Measurements from ENCODE around the gene CFAP54.

Gene CFAP54

DNA sequence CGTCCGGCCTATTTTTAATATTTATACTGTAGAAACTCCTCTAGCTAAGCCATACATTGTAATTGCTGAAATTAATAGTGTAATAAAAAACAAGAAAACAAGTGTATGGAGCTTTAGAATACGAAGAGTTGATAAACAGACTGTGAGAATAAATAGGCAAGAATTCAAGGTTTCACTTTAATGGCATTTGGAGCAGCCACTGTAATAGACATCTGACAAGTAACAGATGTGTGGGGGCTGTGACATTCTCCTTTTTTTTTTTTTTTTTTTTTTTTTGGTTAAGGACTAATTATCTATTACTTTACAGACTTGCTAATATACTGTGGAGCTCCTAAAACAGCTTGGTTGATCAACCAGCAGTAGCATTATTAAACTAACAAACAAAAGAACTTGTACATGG is 42.1 kb upstream of the CFAP54 start:
- no peaks in the 10 kb centered on the region for H3K79me2 ChIP-seq (ENCODE audit: control insufficient read depth, insufficient read depth, low read length)
- H3K23ac ChIP-seq (ENCODE audit: low read length) = no peak overlapping the region
- H3K4me1 ChIP-seq (ENCODE audit: control insufficient read depth, low read depth, low read length) = no peaks in the 10 kb centered on the region
- H3K27ac ChIP-seq (ENCODE audit: low read depth, low read length) = no peak overlapping the region
- no peaks in the 10 kb centered on the region for H3K79me1 ChIP-seq (ENCODE audit: low read length)
- H2BK15ac ChIP-seq (replicated peaks; ENCODE audit: low read depth) = no peak overlapping the region
- no peak overlapping the region for H3K9ac ChIP-seq (ENCODE audit: low read length)
- no peaks in the 10 kb centered on the region for H3K27me3 ChIP-seq (ENCODE audit: insufficient read depth, low read length, poor library complexity)
- H3K36me3 ChIP-seq (ENCODE audit: control insufficient read depth, insufficient read depth, low read length) = no peaks in the 10 kb centered on the region
- H4K8ac ChIP-seq (ENCODE audit: low read depth, low read length) = no peak overlapping the region
- H3K4me3 ChIP-seq (ENCODE audit: low read length) = no peak overlapping the region
- no peak overlapping the region for H3K4ac ChIP-seq (ENCODE audit: low read depth, low read length)
- no peak overlapping the region for H3K4me2 ChIP-seq (ENCODE audit: low read length)
- no peak overlapping the region for H4K5ac ChIP-seq (ENCODE audit: low read length)
- no peak for DNase-seq
- no peak overlapping the region for H2BK5ac ChIP-seq (ENCODE audit: low read length)
- H2AK5ac ChIP-seq (ENCODE audit: low read length) = no peak overlapping the region
- WGBS (ENCODE audit: extremely low coverage, insufficient coverage, low lambda C conversion rate) = no CpG with 5 or more reads among the region's 3 CpGs
- H3K56ac ChIP-seq (ENCODE audit: low read length) = no peak overlapping the region
- H2BK120ac ChIP-seq (ENCODE audit: low read depth, low read length) = no peak overlapping the region
- H3K18ac ChIP-seq (ENCODE audit: low read length) = no peak overlapping the region

DNA sequence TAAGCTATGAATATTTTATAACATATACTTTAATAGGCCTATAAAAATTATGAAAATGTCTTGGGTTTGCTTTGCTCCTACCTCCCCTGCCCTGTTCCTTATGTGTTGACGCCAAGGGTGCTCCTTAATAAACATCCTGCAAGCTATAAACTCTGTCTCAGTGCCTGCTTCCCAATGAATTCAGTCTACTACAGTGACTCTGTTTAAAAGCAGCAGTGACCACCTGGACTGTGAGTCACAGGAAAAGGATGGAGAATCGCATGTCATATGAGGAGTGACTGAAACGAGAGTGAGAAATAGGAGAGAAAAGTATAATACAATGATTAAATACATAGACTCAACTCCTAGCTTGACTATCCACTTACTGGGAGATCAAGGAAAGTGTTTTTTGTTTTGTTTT is 41.1 kb upstream of the CFAP54 start:
- no peaks in the 10 kb centered on the region for H3K4me1 ChIP-seq (ENCODE audit: control insufficient read depth, low read depth, low read length)
- H3K18ac ChIP-seq (ENCODE audit: low read length) = no peak overlapping the region
- H4K8ac ChIP-seq (ENCODE audit: low read depth, low read length) = no peak overlapping the region
- H3K27me3 ChIP-seq (ENCODE audit: insufficient read depth, low read length, poor library complexity) = no peaks in the 10 kb centered on the region
- no peak overlapping the region for H2AK5ac ChIP-seq (ENCODE audit: low read length)
- H3K27ac ChIP-seq (ENCODE audit: low read depth, low read length) = no peak overlapping the region
- H3K23ac ChIP-seq (ENCODE audit: low read length) = no peak overlapping the region
- H4K5ac ChIP-seq (ENCODE audit: low read length) = no peak overlapping the region
- H3K79me1 ChIP-seq (ENCODE audit: low read length) = no peaks in the 10 kb centered on the region
- no peak overlapping the region for H3K4ac ChIP-seq (ENCODE audit: low read depth, low read length)
- no peak overlapping the region for H2BK120ac ChIP-seq (ENCODE audit: low read depth, low read length)
- H3K9ac ChIP-seq (ENCODE audit: low read length) = no peak overlapping the region
- no peak for DNase-seq
- no peak overlapping the region for H2BK15ac ChIP-seq (replicated peaks; ENCODE audit: low read depth)
- H3K79me2 ChIP-seq (ENCODE audit: control insufficient read depth, insufficient read depth, low read length) = no peaks in the 10 kb centered on the region
- H2BK5ac ChIP-seq (ENCODE audit: low read length) = no peak overlapping the region
- H3K4me3 ChIP-seq (ENCODE audit: low read length) = no peak overlapping the region
- H3K4me2 ChIP-seq (ENCODE audit: low read length) = no peak overlapping the region
- no peak overlapping the region for H3K56ac ChIP-seq (ENCODE audit: low read length)
- no CpG with 5 or more reads among the region's 3 CpGs for WGBS (ENCODE audit: extremely low coverage, insufficient coverage, low lambda C conversion rate)
- no peaks in the 10 kb centered on the region for H3K36me3 ChIP-seq (ENCODE audit: control insufficient read depth, insufficient read depth, low read length)

DNA sequence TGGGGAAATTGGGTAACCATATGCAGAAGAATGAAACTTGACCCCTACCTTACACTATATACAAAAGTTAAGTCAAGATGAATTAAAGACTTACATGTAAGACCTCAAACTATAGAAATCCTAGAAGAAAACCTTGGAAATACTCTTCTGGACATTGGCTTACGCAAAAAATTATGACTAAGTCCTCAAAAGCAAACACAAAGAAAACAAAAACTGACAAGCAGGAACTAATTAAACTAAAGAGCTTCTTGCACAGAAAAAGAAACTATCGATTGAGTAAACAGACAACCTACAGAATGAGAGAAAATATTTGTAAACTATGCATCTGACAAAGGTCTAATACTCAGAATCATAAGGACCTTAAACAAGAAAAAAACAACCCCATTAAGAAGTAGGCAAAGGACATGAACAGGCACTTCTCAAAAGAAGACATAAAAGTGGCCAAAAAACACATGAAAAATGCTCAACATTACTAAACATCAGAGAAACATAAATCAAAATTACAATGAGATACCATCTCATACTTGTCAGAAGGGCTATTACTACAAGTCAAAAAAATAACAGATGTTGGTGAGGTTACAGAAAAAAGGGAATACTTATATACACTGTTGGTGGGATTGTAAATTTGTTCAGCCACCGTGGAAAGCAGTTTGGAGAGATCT is 37.0 kb upstream of the CFAP54 start:
- H3K4me2 ChIP-seq (ENCODE audit: low read length) = no peak overlapping the region
- no peak overlapping the region for H2BK15ac ChIP-seq (replicated peaks; ENCODE audit: low read depth)
- WGBS (ENCODE audit: extremely low coverage, insufficient coverage, low lambda C conversion rate) = no CpG with 5 or more reads among the region's 3 CpGs
- DNase-seq = no peak
- no peak overlapping the region for H3K56ac ChIP-seq (ENCODE audit: low read length)
- no peak overlapping the region for H4K8ac ChIP-seq (ENCODE audit: low read depth, low read length)
- H3K27ac ChIP-seq (ENCODE audit: low read depth, low read length) = no peak overlapping the region
- no peak overlapping the region for H3K18ac ChIP-seq (ENCODE audit: low read length)
- H2BK5ac ChIP-seq (ENCODE audit: low read length) = no peak overlapping the region
- H3K36me3 ChIP-seq (ENCODE audit: control insufficient read depth, insufficient read depth, low read length) = no peaks in the 10 kb centered on the region
- no peak overlapping the region for H4K5ac ChIP-seq (ENCODE audit: low read length)
- no peaks in the 10 kb centered on the region for H3K27me3 ChIP-seq (ENCODE audit: insufficient read depth, low read length, poor library complexity)
- no peak overlapping the region for H3K4ac ChIP-seq (ENCODE audit: low read depth, low read length)
- H2AK5ac ChIP-seq (ENCODE audit: low read length) = no peak overlapping the region
- H3K4me3 ChIP-seq (ENCODE audit: low read length) = no peak overlapping the region
- no peak overlapping the region for H3K23ac ChIP-seq (ENCODE audit: low read length)
- H3K9ac ChIP-seq (ENCODE audit: low read length) = no peak overlapping the region
- H3K79me2 ChIP-seq (ENCODE audit: control insufficient read depth, insufficient read depth, low read length) = no peaks in the 10 kb centered on the region
- H3K79me1 ChIP-seq (ENCODE audit: low read length) = no peaks in the 10 kb centered on the region
- no peaks in the 10 kb centered on the region for H3K4me1 ChIP-seq (ENCODE audit: control insufficient read depth, low read depth, low read length)
- H2BK120ac ChIP-seq (ENCODE audit: low read depth, low read length) = no peak overlapping the region

DNA sequence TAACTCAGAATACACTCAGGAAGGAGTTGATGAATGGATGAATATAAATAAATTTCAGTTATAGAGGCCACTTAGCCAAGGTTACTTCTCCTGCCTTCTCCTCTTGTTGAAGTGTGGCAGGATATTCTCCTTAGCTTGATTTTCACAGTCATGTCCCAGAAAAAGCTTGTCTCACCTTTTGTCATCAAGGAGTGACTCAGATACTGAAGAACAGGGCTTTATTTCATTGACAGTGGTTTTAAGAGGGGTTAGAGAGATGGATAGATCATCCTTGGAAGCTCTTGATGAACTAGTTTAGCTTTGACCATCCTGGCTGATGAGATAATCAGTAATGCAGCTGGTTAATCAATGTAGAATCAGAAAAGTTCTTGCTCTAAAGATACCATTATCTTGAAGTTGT is 35.0 kb upstream of the CFAP54 start:
- Histone ChIP-seq H2BK120ac (ENCODE audit: low read depth, low read length) (no peak overlapping the region), H3K4ac (ENCODE audit: low read depth, low read length) (no peak overlapping the region), H3K4me3 (ENCODE audit: low read length) (no peak overlapping the region)

DNA sequence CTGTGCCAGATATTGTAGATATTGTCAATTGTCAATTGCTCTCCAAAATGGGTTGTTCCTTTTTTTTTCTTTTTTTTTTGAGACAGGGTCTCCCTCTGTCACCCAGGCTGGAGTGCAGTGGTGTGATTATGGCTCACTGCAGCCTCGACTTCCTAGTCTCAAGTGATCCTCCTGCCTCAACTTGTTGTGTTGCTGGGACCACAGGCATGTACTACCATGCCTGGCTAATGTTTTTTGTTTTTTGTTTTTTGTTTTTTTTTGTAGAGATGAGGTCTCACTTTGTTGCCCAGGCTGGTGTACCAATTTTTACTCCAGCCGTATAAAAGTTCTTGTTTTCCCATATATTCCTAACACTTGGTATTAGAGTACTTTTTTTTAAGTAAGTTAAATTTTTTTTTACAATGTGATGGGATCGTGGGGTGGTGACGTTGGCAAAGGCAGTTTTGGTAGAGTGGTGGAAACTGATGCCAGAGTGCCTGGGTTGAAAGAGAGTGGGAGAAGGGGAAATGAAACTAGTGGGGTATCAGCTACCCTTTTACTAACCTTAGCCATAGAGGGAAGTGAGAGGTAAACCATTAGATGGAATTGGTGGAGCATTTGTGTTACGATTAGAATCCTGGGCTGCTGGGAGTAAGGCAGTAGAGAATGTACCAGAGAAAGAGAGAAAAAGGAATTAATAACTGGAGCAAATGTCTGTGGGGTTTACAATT is 33.0 kb upstream of the CFAP54 start:
- H3K9ac ChIP-seq (ENCODE audit: low read length) = no peak overlapping the region
- WGBS (ENCODE audit: extremely low coverage, insufficient coverage, low lambda C conversion rate) = no CpG with 5 or more reads among the region's 5 CpGs
- no peak overlapping the region for H3K23ac ChIP-seq (ENCODE audit: low read length)
- no peak overlapping the region for H2BK120ac ChIP-seq (ENCODE audit: low read depth, low read length)
- H3K27me3 ChIP-seq (ENCODE audit: insufficient read depth, low read length, poor library complexity) = no peaks in the 10 kb centered on the region
- no peak for DNase-seq
- no peak overlapping the region for H4K5ac ChIP-seq (ENCODE audit: low read length)
- no peak overlapping the region for H3K56ac ChIP-seq (ENCODE audit: low read length)
- H3K79me1 ChIP-seq (ENCODE audit: low read length) = no peaks in the 10 kb centered on the region
- no peak overlapping the region for H2AK5ac ChIP-seq (ENCODE audit: low read length)
- H3K36me3 ChIP-seq (ENCODE audit: control insufficient read depth, insufficient read depth, low read length) = no peaks in the 10 kb centered on the region
- no peaks in the 10 kb centered on the region for H3K79me2 ChIP-seq (ENCODE audit: control insufficient read depth, insufficient read depth, low read length)
- peak overlapping the region; percentile 57 for H2BK15ac ChIP-seq (replicated peaks; ENCODE audit: low read depth)
- H4K8ac ChIP-seq (ENCODE audit: low read depth, low read length) = no peak overlapping the region
- no peaks in the 10 kb centered on the region for H3K4me1 ChIP-seq (ENCODE audit: control insufficient read depth, low read depth, low read length)
- H2BK5ac ChIP-seq (ENCODE audit: low read length) = no peak overlapping the region
- no peak overlapping the region for H3K4ac ChIP-seq (ENCODE audit: low read depth, low read length)
- no peak overlapping the region for H3K4me2 ChIP-seq (ENCODE audit: low read length)
- no peak overlapping the region for H3K4me3 ChIP-seq (ENCODE audit: low read length)
- no peak overlapping the region for H3K27ac ChIP-seq (ENCODE audit: low read depth, low read length)
- peak overlapping the region; percentile 51 for H3K18ac ChIP-seq (ENCODE audit: low read length)

More for the DNA sequence above, 35.0 kb upstream of the CFAP54 start:
- no peak overlapping the region for H2AK5ac ChIP-seq (ENCODE audit: low read length)
- H3K79me1 ChIP-seq (ENCODE audit: low read length) = no peaks in the 10 kb centered on the region
- no peak overlapping the region for H3K18ac ChIP-seq (ENCODE audit: low read length)
- H4K5ac ChIP-seq (ENCODE audit: low read length) = no peak overlapping the region
- H3K36me3 ChIP-seq (ENCODE audit: control insufficient read depth, insufficient read depth, low read length) = no peaks in the 10 kb centered on the region
- H3K27me3 ChIP-seq (ENCODE audit: insufficient read depth, low read length, poor library complexity) = no peaks in the 10 kb centered on the region
- no peaks in the 10 kb centered on the region for H3K79me2 ChIP-seq (ENCODE audit: control insufficient read depth, insufficient read depth, low read length)
- H3K4me2 ChIP-seq (ENCODE audit: low read length) = no peak overlapping the region
- H2BK15ac ChIP-seq (replicated peaks; ENCODE audit: low read depth) = no peak overlapping the region
- no peak overlapping the region for H3K9ac ChIP-seq (ENCODE audit: low read length)
- no peak overlapping the region for H4K8ac ChIP-seq (ENCODE audit: low read depth, low read length)
- H2BK5ac ChIP-seq (ENCODE audit: low read length) = no peak overlapping the region
- no peak overlapping the region for H3K27ac ChIP-seq (ENCODE audit: low read depth, low read length)
- H3K23ac ChIP-seq (ENCODE audit: low read length) = no peak overlapping the region
- no peak for DNase-seq
- H3K56ac ChIP-seq (ENCODE audit: low read length) = no peak overlapping the region
- no peaks in the 10 kb centered on the region for H3K4me1 ChIP-seq (ENCODE audit: control insufficient read depth, low read depth, low read length)

Data from mesendoderm (in vitro differentiated cells).